WTC11 (cell line): Measurements from ENCODE around the gene CCL18.

Experiments
- ATF2 ChIP-seq: sonication (generic); formaldehyde crosslinking; IDR thresholded peaks from 2 replicates; pipeline ENCODE4 v1.8.1; 2022; ENCODE audit warnings: low read depth, missing genetic modification reagents, borderline replicate concordance
- E2F4 ChIP-seq: sonication (generic); formaldehyde crosslinking; IDR thresholded peaks from 2 replicates; pipeline ENCODE4 v1.8.1; 2022; ENCODE audit warnings: low read depth, mild to moderate bottlenecking, moderate library complexity, missing genetic modification reagents, borderline replicate concordance
- ETV6 ChIP-seq: sonication (generic); formaldehyde crosslinking; IDR thresholded peaks from 2 replicates; pipeline ENCODE4 v1.8.1; 2022; ENCODE audit warnings: mild to moderate bottlenecking, missing genetic modification reagents
- IRF2 ChIP-seq: sonication (generic); formaldehyde crosslinking; IDR thresholded peaks from 2 replicates; pipeline ENCODE4 v1.8.0; 2022; ENCODE audit warnings: low read depth, missing genetic modification reagents, borderline replicate concordance
- JAZF1 ChIP-seq: fragments of 250-450 bp; sonication (Bioruptor Pico); IDR thresholded peaks from 2 replicates; pipeline ENCODE4 v1.9.0; 2021; ENCODE audit warnings: moderate library complexity, mild to moderate bottlenecking, inconsistent platforms
- NFE2L1 ChIP-seq: sonication (generic); formaldehyde crosslinking; IDR thresholded peaks from 2 replicates; pipeline ENCODE4 v1.8.1; 2023; ENCODE audit warnings: missing genetic modification reagents
- STAT6 ChIP-seq: sonication (generic); formaldehyde crosslinking; conservative IDR thresholded peaks from 2 replicates; pipeline ENCODE4 v1.8.1; 2023; ENCODE audit warnings: mild to moderate bottlenecking, low read depth, missing genetic modification reagents, moderate library complexity
- ZNF121 ChIP-seq: sonication (generic); formaldehyde crosslinking; IDR thresholded peaks from 2 replicates; pipeline ENCODE4 v1.8.0; 2023; ENCODE audit warnings: missing genetic modification reagents
- TF ChIP-seq, protein P1 (sequence below): fragments of 200-600 bp; IDR thresholded peaks from 2 replicates; pipeline ENCODE4 v1.8.0; 2022; ENCODE audit warnings: antibody characterized with exemption
- TF ChIP-seq, protein P2 (sequence below): sonication (generic); formaldehyde crosslinking; IDR thresholded peaks from 2 replicates; pipeline ENCODE4 v1.8.0; 2022; ENCODE audit warnings: mild to moderate bottlenecking, missing genetic modification reagents

GRCh38 chr17:36105781-36106492, 41.9 kb downstream of the CCL18 start:
- TF ChIP-seq, protein P1, sequence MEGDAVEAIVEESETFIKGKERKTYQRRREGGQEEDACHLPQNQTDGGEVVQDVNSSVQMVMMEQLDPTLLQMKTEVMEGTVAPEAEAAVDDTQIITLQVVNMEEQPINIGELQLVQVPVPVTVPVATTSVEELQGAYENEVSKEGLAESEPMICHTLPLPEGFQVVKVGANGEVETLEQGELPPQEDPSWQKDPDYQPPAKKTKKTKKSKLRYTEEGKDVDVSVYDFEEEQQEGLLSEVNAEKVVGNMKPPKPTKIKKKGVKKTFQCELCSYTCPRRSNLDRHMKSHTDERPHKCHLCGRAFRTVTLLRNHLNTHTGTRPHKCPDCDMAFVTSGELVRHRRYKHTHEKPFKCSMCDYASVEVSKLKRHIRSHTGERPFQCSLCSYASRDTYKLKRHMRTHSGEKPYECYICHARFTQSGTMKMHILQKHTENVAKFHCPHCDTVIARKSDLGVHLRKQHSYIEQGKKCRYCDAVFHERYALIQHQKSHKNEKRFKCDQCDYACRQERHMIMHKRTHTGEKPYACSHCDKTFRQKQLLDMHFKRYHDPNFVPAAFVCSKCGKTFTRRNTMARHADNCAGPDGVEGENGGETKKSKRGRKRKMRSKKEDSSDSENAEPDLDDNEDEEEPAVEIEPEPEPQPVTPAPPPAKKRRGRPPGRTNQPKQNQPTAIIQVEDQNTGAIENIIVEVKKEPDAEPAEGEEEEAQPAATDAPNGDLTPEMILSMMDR, result no peak
- TF ChIP-seq JAZF1 (CRISPR knock-in tag) (no peak), ETV6 (CRISPR knock-in tag) (no peak), NFE2L1 (no peak), ATF2 (CRISPR knock-in tag) (no peak), STAT6 (CRISPR knock-in tag) (no peak), IRF2 (CRISPR knock-in tag) (no peak), E2F4 (CRISPR knock-in tag) (no peak), ZNF121 (CRISPR knock-in tag) (no peak)
- TF ChIP-seq, protein P2, sequence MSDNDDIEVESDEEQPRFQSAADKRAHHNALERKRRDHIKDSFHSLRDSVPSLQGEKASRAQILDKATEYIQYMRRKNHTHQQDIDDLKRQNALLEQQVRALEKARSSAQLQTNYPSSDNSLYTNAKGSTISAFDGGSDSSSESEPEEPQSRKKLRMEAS (CRISPR knock-in tag), result no peak
